Esophagus (tissue), 2 donors: ENCODE measurements around the gene CACNG4. TPM values are rescaled to one million over a fixed set of nuclear protein-coding genes. Genes with fewer than 3 reads are reported as not detected.

Source experiments
- H3K27ac ChIP-seq, 2 donors: one replicate each; pipeline ENCODE4 v1.5.1; 2013; ENCODE audit warnings: low read depth in 2 of 2, mild to moderate bottlenecking in 2 of 2, inconsistent platforms in 1 of 2, low read length in 1 of 2, moderate library complexity in 1 of 2
- H3K27me3 ChIP-seq, 2 donors: one replicate each; pipeline ENCODE4 v1.6.1; 2013; ENCODE audit warnings: low read length in 2 of 2, control low read depth in 1 of 2, mild to moderate bottlenecking in 1 of 2; ENCODE audit not compliant: insufficient read depth in 2 of 2, control insufficient read depth in 1 of 2
- H3K36me3 ChIP-seq, 2 donors: one replicate each; pipeline ENCODE4 v1.6.1; 2013; ENCODE audit warnings: low read length in 1 of 2; ENCODE audit not compliant: control insufficient read depth in 2 of 2, insufficient read depth in 2 of 2
- H3K4me1 ChIP-seq, 2 donors: one replicate each; pipeline ENCODE4 v1.6.1; 2013; ENCODE audit warnings: low read length in 1 of 2; ENCODE audit not compliant: control insufficient read depth in 2 of 2, insufficient read depth in 2 of 2
- H3K4me3 ChIP-seq, 2 donors: one replicate each; pipeline ENCODE4 v1.5.1; 2013; ENCODE audit warnings: low read length in 2 of 2, mild to moderate bottlenecking in 2 of 2, low read depth in 1 of 2, moderate library complexity in 1 of 2
- H3K9me3 ChIP-seq, 2 donors: one replicate each; pipeline ENCODE4 v1.6.1; 2013; ENCODE audit warnings: mild to moderate bottlenecking in 2 of 2, low read depth in 1 of 2, low read length in 1 of 2, moderate library complexity in 1 of 2; ENCODE audit not compliant: control insufficient read depth in 2 of 2, insufficient read depth in 1 of 2
- WGBS, 2 donors: extraction: QIAGEN DNeasy Blood & Tissue Kit; methylation state at CpG; one replicate each; pipeline ENCODE4 v1.1.7; 2013; 5-methylcytosine and 5-hydroxymethylcytosine counted together
- polyA plus RNA-seq, 2 donors: library from polyadenylated mRNA; stranded (reverse); fragments of 200-250 nt; gene quantifications; one replicate each; pipeline ENCODE4 v1.2.3, GENCODE V29; 2013
- donor health status: healthy with polysubstance abuse.
- donor health status: Bipolar disorder and iron deficiency.

Gene CACNG4
- polyA plus RNA-seq, 2 donors = 0.18 to 0.29 TPM

- WGBS, 2 donors = 85 to 91% methylated on average over 6 of the region's 6 CpGs
- no peaks in the 10 kb centered on the region for H3K9me3 ChIP-seq
Measured at GRCh38 chr17:66956941-66957340, 7.6 kb upstream of the CACNG4 start.

GRCh38 chr17:66957343-66957742 is 7.2 kb upstream of the CACNG4 start:
- Histone ChIP-seq H3K4me1 (peaks cover 0 to 5% of the 10 kb centered on the region in 2 donors), H3K4me3 (no peak overlapping the region), H3K36me3 (no peaks in the 10 kb centered on the region), H3K27me3 (no peaks in the 10 kb centered on the region), H3K9me3 (no peaks in the 10 kb centered on the region), H3K27ac (no peak overlapping the region)
- WGBS, 2 donors = 84 to 85% methylated on average over 8 of the region's 8 CpGs

More at GRCh38 chr17:66956941-66957340, 7.6 kb upstream of the CACNG4 start:
- H3K4me1 ChIP-seq = peaks cover 0 to 7% of the 10 kb centered on the region in 2 donors
- no peaks in the 10 kb centered on the region for H3K36me3 ChIP-seq
- H3K27me3 ChIP-seq = no peaks in the 10 kb centered on the region
- no peak overlapping the region for H3K4me3 ChIP-seq
- no peak overlapping the region for H3K27ac ChIP-seq

DNA sequence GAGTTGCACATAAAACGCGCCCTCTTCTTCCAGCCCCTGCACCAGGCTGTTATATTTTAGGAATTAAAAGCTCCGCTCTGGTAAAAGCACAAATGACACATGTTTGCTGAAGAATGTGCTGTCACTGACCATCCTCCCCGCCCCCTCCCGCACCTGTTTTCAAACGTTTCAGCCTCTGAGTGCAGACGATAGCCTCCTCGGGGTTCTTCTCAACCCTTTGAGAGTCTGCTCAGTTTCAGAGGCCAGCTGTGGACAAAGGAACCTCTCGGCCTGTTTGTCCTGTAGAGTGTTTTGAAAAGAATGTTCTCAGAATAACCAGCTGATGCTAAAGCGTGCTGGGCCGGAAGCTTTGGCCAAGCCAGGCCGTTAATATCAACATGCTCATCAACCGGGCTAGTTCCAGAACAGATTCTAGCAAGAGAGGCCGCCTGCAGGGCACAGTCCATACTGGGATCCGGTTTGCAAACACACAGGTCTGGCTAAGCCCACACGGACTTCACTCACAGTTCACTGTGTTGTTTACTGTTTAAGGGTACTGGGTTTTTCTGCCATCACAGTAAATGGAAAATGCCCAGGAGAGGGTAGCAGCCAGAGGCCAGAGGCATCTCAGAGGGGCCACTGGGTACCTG is 6.4 kb upstream of the CACNG4 start:
- no peak overlapping the region for H3K4me3 ChIP-seq
- no peaks in the 10 kb centered on the region for H3K27me3 ChIP-seq
- H3K4me1 ChIP-seq = no peaks in the 10 kb centered on the region
- 57 to 62% methylated on average over 16 of the region's 16 CpGs for WGBS, 2 donors
- no peaks in the 10 kb centered on the region for H3K9me3 ChIP-seq
- H3K36me3 ChIP-seq = no peaks in the 10 kb centered on the region
- H3K27ac ChIP-seq = no peak overlapping the region

- H3K4me1 ChIP-seq = peaks cover 1 to 5% of the 10 kb centered on the region in 2 donors
- 74 to 79% methylated on average over 15 of the region's 15 CpGs for WGBS, 2 donors
- no peak overlapping the region for H3K27ac ChIP-seq
- H3K9me3 ChIP-seq = no peaks in the 10 kb centered on the region
- peaks cover 0 to 5% of the 10 kb centered on the region in 2 donors for H3K27me3 ChIP-seq
- H3K36me3 ChIP-seq = no peaks in the 10 kb centered on the region
- no peak overlapping the region for H3K4me3 ChIP-seq
Measured at GRCh38 chr17:66959641-66960375, 4.7 kb upstream of the CACNG4 start.

- H3K36me3 ChIP-seq = no peaks in the 10 kb centered on the region
- peaks cover 6 to 7% of the 10 kb centered on the region in 2 donors for H3K4me1 ChIP-seq
- no peak overlapping the region for H3K27ac ChIP-seq
- WGBS, 2 donors = 73% methylated on average over 8 of the region's 8 CpGs
- H3K4me3 ChIP-seq = no peak overlapping the region
- H3K9me3 ChIP-seq = no peaks in the 10 kb centered on the region
- H3K27me3 ChIP-seq = peaks cover 0 to 7% of the 10 kb centered on the region in 2 donors
Measured at GRCh38 chr17:66960613-66961012, 3.9 kb upstream of the CACNG4 start.

- H3K9me3 ChIP-seq = no peaks in the 10 kb centered on the region
- H3K27me3 ChIP-seq = peaks cover 0 to 7% of the 10 kb centered on the region in 2 donors
- WGBS, 2 donors = 29 to 32% methylated on average over 8 of the region's 8 CpGs
- no peak overlapping the region for H3K4me3 ChIP-seq
- no peak overlapping the region for H3K27ac ChIP-seq
- no peaks in the 10 kb centered on the region for H3K36me3 ChIP-seq
- peaks cover 13 to 16% of the 10 kb centered on the region in 2 donors for H3K4me1 ChIP-seq
Measured at GRCh38 chr17:66963521-66963908, 992 bp upstream of the CACNG4 start.

DNA sequence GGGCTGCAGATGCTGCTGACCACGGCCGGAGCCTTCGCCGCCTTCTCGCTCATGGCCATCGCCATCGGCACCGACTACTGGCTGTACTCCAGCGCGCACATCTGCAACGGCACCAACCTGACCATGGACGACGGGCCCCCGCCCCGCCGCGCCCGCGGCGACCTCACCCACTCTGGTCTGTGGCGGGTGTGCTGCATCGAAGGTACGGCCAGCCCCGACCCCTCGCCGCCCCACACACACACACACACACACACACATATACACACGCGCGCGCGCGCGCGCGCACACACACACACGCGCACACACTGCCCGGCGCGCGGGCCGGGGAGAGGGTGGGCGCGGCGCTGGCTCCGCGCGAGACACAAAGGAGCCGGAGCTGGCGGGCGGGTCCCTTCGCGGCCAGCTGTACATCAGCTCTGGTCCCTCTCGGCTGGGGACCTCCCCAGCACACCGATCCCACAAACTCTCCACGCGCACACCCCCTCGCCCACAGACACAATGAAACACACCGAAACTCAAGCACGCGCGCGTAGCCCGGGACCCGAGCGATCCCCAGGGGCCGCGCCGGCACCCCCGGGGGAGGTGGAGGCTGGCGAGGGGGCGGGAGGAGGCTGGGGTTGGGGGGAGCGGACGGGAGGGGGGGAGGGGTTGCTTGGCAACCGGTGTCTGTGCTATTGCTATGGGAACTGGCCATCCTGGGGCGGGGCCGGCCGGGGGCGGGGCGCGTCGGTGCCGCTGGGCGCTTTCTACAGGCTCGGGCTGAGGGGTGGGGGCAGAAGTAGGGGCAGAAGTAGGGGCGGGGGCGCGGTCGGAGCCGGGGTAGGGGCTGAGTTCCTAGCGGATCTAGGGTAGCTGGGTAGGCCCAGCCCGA is 658 bp downstream of the CACNG4 start:
- Histone ChIP-seq H3K9me3 (no peaks in the 10 kb centered on the region), H3K27me3 (peaks cover 0 to 7% of the 10 kb centered on the region in 2 donors), H3K4me3 (peak overlapping the region; percentile 31 to 38), H3K4me1 (peaks cover 13 to 16% of the 10 kb centered on the region in 2 donors), H3K27ac (no peak overlapping the region), H3K36me3 (no peaks in the 10 kb centered on the region)
- WGBS, 2 donors = 1% methylated on average over 49 to 92 of the region's 92 CpGs

- H3K36me3 ChIP-seq = no peaks in the 10 kb centered on the region
- H3K27me3 ChIP-seq = peaks cover 0 to 7% of the 10 kb centered on the region in 2 donors
- peak overlapping the region; percentile 22 to 38 for H3K4me3 ChIP-seq
- H3K4me1 ChIP-seq = peaks cover 13 to 16% of the 10 kb centered on the region in 2 donors
- H3K27ac ChIP-seq = no peak overlapping the region
- WGBS, 2 donors = 2 to 4% methylated on average over 36 of the region's 36 CpGs
- no peaks in the 10 kb centered on the region for H3K9me3 ChIP-seq
Measured at GRCh38 chr17:66965801-66966262, 1.3 kb downstream of the CACNG4 start.

GRCh38 chr17:66966298-66966697 is 1.8 kb downstream of the CACNG4 start:
- Histone ChIP-seq H3K4me3 (peak overlapping the region in 1 of 2 donors; percentile 38), H3K27me3 (peaks cover 0 to 7% of the 10 kb centered on the region in 2 donors), H3K9me3 (no peaks in the 10 kb centered on the region), H3K36me3 (no peaks in the 10 kb centered on the region), H3K27ac (no peak overlapping the region), H3K4me1 (peaks cover 13 to 16% of the 10 kb centered on the region in 2 donors)
- WGBS, 2 donors = 14 to 19% methylated on average over 11 of the region's 11 CpGs
